H1 (cell line): ENCODE data around the gene PDK1. TPM values are rescaled to one million over a fixed set of nuclear protein-coding genes. Genes with fewer than 3 reads are reported as not detected.
A peak's percentile ranks its signal among the peaks of the same experiment; 100 is the strongest.

Experiments
- CTCF ChIA-PET: fragments of 300-600 bp; sonication (Branson Sonifier 250); formaldehyde crosslinking; loops from one replicate; lab custom pipeline; 2021; ENCODE audit not compliant: partially characterized antibody; lab: Charles Lee
- POLR2A ChIA-PET: fragments of 300-600 bp; sonication (Branson Sonifier 250); formaldehyde crosslinking; loops from one replicate; lab custom pipeline; 2021; ENCODE audit warnings: inconsistent platforms; ENCODE audit not compliant: partially characterized antibody; lab: Charles Lee
- DNase-seq, 2 experiments: peaks; one replicate each; pipeline versions ENCODE4 v3.0.0 to v3.0.0-alpha.2; 2010 to 2022; ENCODE audit warnings: low spot score in 2 of 2, low read depth in 1 of 2, mixed read lengths in 1 of 2
- FAIRE-seq: peaks from 2 replicates; lab custom pipeline; 2011; peaks lifted over from hg19 to GRCh38; lab: Jason Lieb, UNC
- H2AFZ ChIP-seq: 2 replicates; pipeline ENCODE4 v1.8.1; 2012; ENCODE audit warnings: low read length, inconsistent platforms
- H2AK5ac ChIP-seq: 2 replicates; pipeline ENCODE4 v1.6.1; 2013; ENCODE audit warnings: low read depth, low read length
- H2BK120ac ChIP-seq: replicated peaks from 2 replicates; pipeline ENCODE3; 2013; ENCODE audit warnings: low read depth, low read length, inconsistent platforms
- H2BK12ac ChIP-seq: 2 replicates; pipeline ENCODE4 v1.6.1; 2013; ENCODE audit warnings: low read depth, low read length
- H2BK15ac ChIP-seq: 2 replicates; pipeline ENCODE4 v1.6.1; 2013; ENCODE audit warnings: low read length
- H2BK20ac ChIP-seq: 2 replicates; pipeline ENCODE4 v1.6.1; 2013; ENCODE audit warnings: low read length
- H2BK5ac ChIP-seq: 2 replicates; pipeline ENCODE4 v1.6.1; 2013; ENCODE audit warnings: low read depth, low read length
- H3K14ac ChIP-seq: 2 replicates; pipeline ENCODE4 v1.6.1; 2013; ENCODE audit warnings: inconsistent platforms; ENCODE audit not compliant: insufficient read length
- H3K18ac ChIP-seq: 2 replicates; pipeline ENCODE4 v1.6.1; 2013; ENCODE audit warnings: low read length; ENCODE audit errors: extremely low read depth
- H3K23ac ChIP-seq: 2 replicates; pipeline ENCODE4 v1.6.1; 2013; ENCODE audit warnings: inconsistent platforms; ENCODE audit not compliant: insufficient read length
- H3K23me2 ChIP-seq: 2 replicates; pipeline ENCODE4 v1.6.1; 2013; ENCODE audit warnings: low read depth, low read length
- H3K27ac ChIP-seq: 2 replicates; pipeline ENCODE4 v1.6.1; 2011; ENCODE audit warnings: low read depth, low read length, inconsistent platforms
- H3K27me3 ChIP-seq, 4 experiments: replicated peaks in 1 of 4; 1 replicate in 1 of 4; 2 replicates in 3 of 4; pipeline versions ENCODE4 v1.6.1 to v1.8.1; 2011 to 2013; ENCODE audit warnings: low read length in 3 of 4, mild to moderate bottlenecking in 3 of 4, inconsistent platforms in 2 of 4, mixed read lengths in 2 of 4, moderate library complexity in 1 of 4; ENCODE audit not compliant: control insufficient read depth in 3 of 4, insufficient read depth in 3 of 4; ENCODE audit errors: extremely low read depth in 1 of 4
- H3K36me3 ChIP-seq, 4 experiments: 2 replicates each; pipeline versions ENCODE4 v1.6.1 to v1.8.1; 2011 to 2013; ENCODE audit warnings: mild to moderate bottlenecking in 4 of 4, low read length in 3 of 4, moderate library complexity in 2 of 4, control low read depth in 1 of 4, inconsistent platforms in 1 of 4; ENCODE audit not compliant: insufficient read depth in 4 of 4, control insufficient read depth in 2 of 4
- H3K4ac ChIP-seq: replicated peaks from 2 replicates; pipeline ENCODE3; 2013; ENCODE audit warnings: low read length, low read depth, mixed read lengths, inconsistent platforms; ENCODE audit not compliant: insufficient read length
- H3K4me1 ChIP-seq, 4 experiments: replicated peaks in 1 of 4; 1 replicate in 1 of 4; 2 replicates in 3 of 4; pipeline versions ENCODE4 v1.6.1 to v1.8.1; 2011 to 2013; ENCODE audit warnings: low read length in 3 of 4, inconsistent platforms in 2 of 4, mixed read lengths in 1 of 4; ENCODE audit not compliant: insufficient read depth in 4 of 4, control insufficient read depth in 3 of 4
- H3K4me2 ChIP-seq, 2 experiments: 2 replicates each; pipeline versions ENCODE4 v1.6.1 to v1.8.1; 2011 to 2013; ENCODE audit warnings: low read depth in 2 of 2, low read length in 2 of 2, control low read depth in 1 of 2, inconsistent platforms in 1 of 2, mild to moderate bottlenecking in 1 of 2; ENCODE audit not compliant: insufficient read depth in 1 of 2
- H3K4me3 ChIP-seq, 4 experiments: fragments of 200-600, 300-600 bp in 1 of 4; sonication (generic), shearing (Covaris generic), sonication (Bioruptor Twin) in 1 of 4; 2 replicates each; pipeline versions ENCODE4 v1.5.1 to v1.8.1; 2011 to 2016; ENCODE audit warnings: low read length in 4 of 4, low read depth in 3 of 4, control low read depth in 2 of 4, inconsistent platforms in 2 of 4, mild to moderate bottlenecking in 2 of 4, mixed read lengths in 1 of 4, moderate library complexity in 1 of 4; ENCODE audit not compliant: insufficient read depth in 2 of 4; ENCODE audit errors: extremely low read depth in 1 of 4
- H3K56ac ChIP-seq: replicated peaks from 2 replicates; pipeline ENCODE3; 2013; ENCODE audit warnings: low read depth, mild to moderate bottlenecking, mixed read lengths, low read length, inconsistent platforms; ENCODE audit not compliant: insufficient read length
- H3K79me1 ChIP-seq: 2 replicates; pipeline ENCODE4 v1.6.1; 2013; ENCODE audit warnings: low read depth, low read length, control low read depth
- H3K79me2 ChIP-seq, 2 experiments: 2 replicates each; pipeline versions ENCODE4 v1.6.1 to v1.8.1; 2012 to 2013; ENCODE audit warnings: low read length in 2 of 2, mild to moderate bottlenecking in 2 of 2, inconsistent platforms in 1 of 2; ENCODE audit not compliant: insufficient read depth in 2 of 2, control insufficient read depth in 1 of 2
- H3K9ac ChIP-seq, 4 experiments: replicated peaks in 1 of 4; 1 replicate in 1 of 4; 2 replicates in 3 of 4; pipeline versions ENCODE4 v1.6.1 to v1.8.1; 2011 to 2013; ENCODE audit warnings: low read depth in 3 of 4, low read length in 3 of 4, control low read depth in 2 of 4, mild to moderate bottlenecking in 2 of 4, moderate library complexity in 2 of 4, inconsistent platforms in 1 of 4; ENCODE audit errors: extremely low read depth in 1 of 4
- H3K9me3 ChIP-seq, 2 experiments: 2 replicates each; pipeline versions ENCODE4 v1.6.1 to v1.8.1; 2012 to 2013; ENCODE audit warnings: mild to moderate bottlenecking in 2 of 2, moderate library complexity in 2 of 2, control low read depth in 1 of 2, inconsistent platforms in 1 of 2, low read depth in 1 of 2, low read length in 1 of 2, mixed read lengths in 1 of 2; ENCODE audit not compliant: insufficient read depth in 2 of 2
- H4K20me1 ChIP-seq, 2 experiments: replicated peaks in 1 of 2; 2 replicates each; pipeline versions ENCODE3 to v1.8.1; 2011 to 2013; ENCODE audit warnings: inconsistent platforms in 2 of 2, low read length in 2 of 2, mild to moderate bottlenecking in 1 of 2; ENCODE audit not compliant: insufficient read depth in 2 of 2, control insufficient read depth in 1 of 2
- H4K5ac ChIP-seq: 2 replicates; pipeline ENCODE4 v1.6.1; 2013; ENCODE audit warnings: low read length, low read depth, mixed read lengths, inconsistent platforms; ENCODE audit not compliant: insufficient read length
- H4K8ac ChIP-seq: 2 replicates; pipeline ENCODE4 v1.8.0; 2013; ENCODE audit warnings: mild to moderate bottlenecking, moderate library complexity, low read length, inconsistent platforms; ENCODE audit not compliant: insufficient read depth; ENCODE audit errors: extremely low read depth
- H4K91ac ChIP-seq: replicated peaks from 2 replicates; pipeline ENCODE3; 2013; ENCODE audit warnings: low read length, mixed read lengths, inconsistent platforms; ENCODE audit not compliant: insufficient read length
- CEBPB ChIP-seq: IDR thresholded peaks from 2 replicates; pipeline ENCODE4 v1.6.1; 2012; ENCODE audit warnings: low read depth, low read length
- CTBP2 ChIP-seq: IDR thresholded peaks from 2 replicates; pipeline ENCODE4 v1.7.0; 2011; ENCODE audit warnings: borderline replicate concordance, mild to moderate bottlenecking, moderate library complexity, mixed read lengths, low read length; ENCODE audit not compliant: insufficient read depth, insufficient read length
- HDAC2 ChIP-seq, 2 experiments: fragments of 300-600 bp in 1 of 2; sonication (generic) in 1 of 2; IDR thresholded peaks; 2 replicates each; pipeline ENCODE4 v1.6.1; 2011 to 2012; ENCODE audit warnings: low read depth in 2 of 2, low read length in 2 of 2, mild to moderate bottlenecking in 2 of 2, moderate library complexity in 2 of 2, borderline replicate concordance in 1 of 2, inconsistent platforms in 1 of 2
- KDM4A ChIP-seq: IDR thresholded peaks from one replicate; pipeline ENCODE4 v1.7.1; 2012; ENCODE audit warnings: low read depth, mild to moderate bottlenecking, moderate library complexity, low read length, inconsistent platforms; ENCODE audit not compliant: severe bottlenecking
- MAX ChIP-seq: IDR thresholded peaks from 2 replicates; pipeline ENCODE4 v1.6.1; 2012; ENCODE audit warnings: inconsistent platforms
- RFX5 ChIP-seq: IDR thresholded peaks from 2 replicates; pipeline ENCODE4 v1.6.1; 2011; ENCODE audit warnings: low read depth, low read length, improper control_type of control experiment, borderline replicate concordance
- SAP30 ChIP-seq: fragments of 300-600 bp; sonication (generic); IDR thresholded peaks from 2 replicates; pipeline ENCODE4 v1.7.1; 2012; ENCODE audit warnings: low read length, moderate library complexity, mild to moderate bottlenecking, inconsistent platforms; ENCODE audit not compliant: insufficient read depth, insufficient replicate concordance
- SIN3A ChIP-seq, 2 experiments: IDR thresholded peaks in 1 of 2; conservative IDR thresholded peaks in 1 of 2; 2 replicates each; pipeline ENCODE4 v1.6.1; 2011 to 2012; ENCODE audit warnings: low read length in 2 of 2, improper control_type of control experiment in 1 of 2, low read depth in 1 of 2, mild to moderate bottlenecking in 1 of 2
- TEAD4 ChIP-seq: IDR thresholded peaks from 2 replicates; pipeline ENCODE4 v1.6.1; 2012; ENCODE audit warnings: low read depth, low read length, inconsistent platforms, mixed read lengths
- WGBS, 2 experiments: shearing (Covaris generic) in 1 of 2; methylation state at CpG; one replicate each; pipeline versions ENCODE4 v1.1.6 to v1.1.7; 2013 to 2015; ENCODE audit warnings: low lambda C conversion rate in 2 of 2, mixed read lengths in 2 of 2, inconsistent platforms in 1 of 2, low coverage in 1 of 2, missing lambda C conversion rate in 1 of 2; ENCODE audit not compliant: insufficient replicate concordance in 2 of 2, insufficient coverage in 1 of 2, insufficient read length in 1 of 2; ENCODE audit errors: extremely low coverage in 1 of 2, missing lambda C conversion rate in 1 of 2; 5-methylcytosine and 5-hydroxymethylcytosine counted together
- polyA plus RNA-seq, 7 experiments: library from polyadenylated mRNA; depleted of rRNA in 3 of 7; stranded (reverse) in 5 of 7; unstranded in 2 of 7; fragments of >200 nt in 5 of 7; fragments of 200-250 nt in 2 of 7; gene quantifications; 1 replicate in 5 of 7; 2 replicates in 1 of 7; 4 replicates in 1 of 7; pipeline versions ENCODE4 v1.2.1 to v1.2.3, GENCODE V29; 2011 to 2013; ENCODE audit warnings: missing spikeins in 2 of 7, mixed read lengths in 2 of 7
- total RNA-seq: library from RNA; stranded (reverse); fragmentation: NEBNext Ultra II Directional; extraction: Animal tissue kit (Norgen Biotek cat#: 25700); gene quantifications from 2 replicates; pipeline ENCODE4 v1.2.1, GENCODE V29; 2021

PDK1 gene
- total and polyA plus RNA-seq, 2 of the 8 experiments (the other 6 are each of a cell fraction or from before 2014, with no cell fraction given): 18.2 to 21.9 TPM

GRCh38 chr2:172556284-172557033 is 569 bp downstream of the PDK1 start:
- Histone ChIP-seq H3K4me1 (peaks cover 3 to 21% (median 12%) of the 10 kb centered on the region in 4 experiments; a peak in 6 of 7 replicates), H2AK5ac (no peak overlapping the region), H4K20me1 (no peaks in the 10 kb centered on the region), H3K36me3 (peaks cover 0 to 7% (median 2%) of the 10 kb centered on the region in 4 experiments; a peak in 3 of 8 replicates), H2AFZ (no peak overlapping the region), H4K5ac (peak overlapping the region; percentile 64), H4K91ac (peak overlapping the region; percentile 12), H2BK5ac (peak overlapping the region; percentile 73; the same call in 1 of the 2 replicates), H3K4ac (peak overlapping the region; percentile 55), H4K8ac (peak overlapping the region; percentile 95), H3K18ac (peak overlapping the region; percentile 44), H3K79me2 (peaks cover 4 to 50% of the 10 kb centered on the region in 2 experiments; a peak in 2 of 4 replicates), H3K23me2 (peaks cover 11% of the 10 kb centered on the region), H2BK15ac (0 out of 2 replicates have a peak overlapping the region, but pooled peaks have one; percentile 61), H3K4me3 (peak overlapping the region; percentile 71 to 87 (median 78)), H2BK12ac (peak overlapping the region; percentile 12; the same call in 1 of the 2 replicates), H3K27ac (peak overlapping the region; percentile 31; the same call in 1 of the 2 replicates), H3K9me3 (no peaks in the 10 kb centered on the region), H3K79me1 (peaks cover 3% of the 10 kb centered on the region; the same call in 1 of the 2 replicates), H2BK120ac (no peak overlapping the region), H3K56ac (peak overlapping the region; percentile 80), H3K27me3 (no peaks in the 10 kb centered on the region), H3K14ac (no peak overlapping the region), H3K23ac (no peak overlapping the region), H3K4me2 (peak overlapping the region; percentile 73 to 87), H2BK20ac (no peak overlapping the region), H3K9ac (peak overlapping the region; percentile 59 to 69 (median 64))
- WGBS, 2 experiments: 3% methylated on average over 51 of the region's 52 CpGs; no CpG with 5 or more reads in 1 of the 2 experiments
- DNase-seq (peak; percentile 49 to 78), FAIRE-seq (no peak)
- POLR2A ChIA-PET: interaction anchor here (0.9 to 2.4 kb wide), 5 partner anchors 8 to 271 kb away, joined by 3 to 8 read pairs (median 4); no protein-coding TSS in a partner anchor
- CTCF ChIA-PET: interaction anchor here (1.1 kb wide), 1 partner anchor 118 kb away, joined by 4 read pairs; no protein-coding TSS in a partner anchor
- TF ChIP-seq CTBP2 (no peak), KDM4A (peak; percentile 41), SAP30 (peak; percentile 48), HDAC2 (IDR thresholded peaks at IDR 0.05; ENCODE audit: borderline replicate concordance in 1 of 2, low read depth in 2 of 2, low read length in 2 of 2) (peak in 1 of 2 experiments; percentile 96; a peak in 3 of 4 replicates), RFX5 (no peak), CEBPB (peak; percentile 40; the same call in 1 of the 2 replicates), SIN3A (conservative IDR thresholded peaks at IDR 0.05 in 1 of 2, IDR thresholded peaks at IDR 0.05 in 1 of 2; ENCODE audit: low read depth in 1 of 2, low read length in 2 of 2) (0 out of 4 replicates have a peak, but pooled peaks have one; percentile 64 to 88), TEAD4 (no peak), MAX (peak; percentile 97)
